T-helper 2 cell treated with Interferon-gamma antibody and Interleukin-4, amounts not matched to agents 5 μg/mL and 100 μg/mL, for 36 hours (primary cell): ENCODE results near the gene MRPS7.

ENCODE experiments used
- DNase-seq: peaks from one replicate; pipeline ENCODE4 v3.0.0; 2021; ENCODE audit warnings: low spot score
- H3K27ac Mint-ChIP-seq: one replicate; pipeline ENCODE4 v1.8.0; 2021; ENCODE audit warnings: mild to moderate bottlenecking, mixed read lengths
- H3K27me3 Mint-ChIP-seq: one replicate; pipeline ENCODE4 v1.8.0; 2021; ENCODE audit warnings: low read depth, mixed read lengths
- H3K36me3 Mint-ChIP-seq: one replicate; pipeline ENCODE4 v1.8.0; 2021; ENCODE audit warnings: low read depth, mixed read lengths
- H3K4me1 Mint-ChIP-seq: one replicate; pipeline ENCODE4 v1.8.0; 2021; ENCODE audit warnings: low read depth, mixed read lengths
- H3K4me3 Mint-ChIP-seq: one replicate; pipeline ENCODE4 v1.8.0; 2022; ENCODE audit warnings: mild to moderate bottlenecking, moderate library complexity, mixed read lengths
- H3K9me3 Mint-ChIP-seq: one replicate; pipeline ENCODE4 v1.8.0; 2021; ENCODE audit warnings: mixed read lengths

Gene MRPS7

GRCh38 chr17:75261336-75262111 lies at the start of gene MRPS7, which contains the start of gene GGA3:
Gene MRPS7 (plus strand): TSS chr17:75261879. CDS start chr17:75261901, 22 bp downstream.
Gene GGA3 (minus strand): TSS chr17:75261606. CDS start chr17:75261587, 19 bp downstream.
- H3K4me3 Mint-ChIP-seq, result peak within 1 kb of the TSS; percentile 98
- no peaks in the 10 kb centered on the region for H3K9me3 Mint-ChIP-seq
- H3K4me1 Mint-ChIP-seq, result peaks cover 40% of the 10 kb centered on the region
- peak within 1 kb of the TSS; percentile 99 for H3K27ac Mint-ChIP-seq
- H3K27me3 Mint-ChIP-seq, result no peaks in the 10 kb centered on the region
- peaks cover 26% of the 10 kb centered on the region for H3K36me3 Mint-ChIP-seq
- DNase-seq, result peak; percentile 93

- Mint-ChIP-seq H3K27ac (no peak overlapping the region), H3K4me1 (no peaks in the 10 kb centered on the region), H3K27me3 (no peaks in the 10 kb centered on the region), H3K9me3 (no peaks in the 10 kb centered on the region), H3K36me3 (peaks cover 48% of the 10 kb centered on the region), H3K4me3 (no peak overlapping the region)
- no peak for DNase-seq
Measured at GRCh38 chr17:75218131-75218530, 43.5 kb upstream of the MRPS7 start.

- no peak for DNase-seq
- peaks cover 44% of the 10 kb centered on the region for H3K36me3 Mint-ChIP-seq
- H3K4me3 Mint-ChIP-seq, result no peak overlapping the region
- no peaks in the 10 kb centered on the region for H3K4me1 Mint-ChIP-seq
- H3K27me3 Mint-ChIP-seq, result no peaks in the 10 kb centered on the region
- H3K27ac Mint-ChIP-seq, result no peak overlapping the region
- H3K9me3 Mint-ChIP-seq, result no peaks in the 10 kb centered on the region
Measured at GRCh38 chr17:75219815-75220214, 41.9 kb upstream of the MRPS7 start.

GRCh38 chr17:75225016-75225415 lies 36.7 kb upstream of the MRPS7 start:
- Mint-ChIP-seq H3K4me3 (no peak overlapping the region), H3K27ac (no peak overlapping the region), H3K36me3 (peaks cover 47% of the 10 kb centered on the region), H3K9me3 (no peaks in the 10 kb centered on the region), H3K27me3 (no peaks in the 10 kb centered on the region), H3K4me1 (no peaks in the 10 kb centered on the region)
- DNase-seq, result no peak

GRCh38 chr17:75227729-75228128 lies 34.0 kb upstream of the MRPS7 start:
- Mint-ChIP-seq H3K4me3 (no peak overlapping the region), H3K36me3 (peaks cover 61% of the 10 kb centered on the region), H3K4me1 (no peaks in the 10 kb centered on the region), H3K9me3 (no peaks in the 10 kb centered on the region), H3K27ac (no peak overlapping the region), H3K27me3 (no peaks in the 10 kb centered on the region)
- no peak for DNase-seq

GRCh38 chr17:75228305-75228704 lies 33.4 kb upstream of the MRPS7 start:
- H3K36me3 Mint-ChIP-seq, result peaks cover 63% of the 10 kb centered on the region
- no peak overlapping the region for H3K27ac Mint-ChIP-seq
- DNase-seq, result no peak
- no peak overlapping the region for H3K4me3 Mint-ChIP-seq
- H3K9me3 Mint-ChIP-seq, result no peaks in the 10 kb centered on the region
- H3K4me1 Mint-ChIP-seq, result no peaks in the 10 kb centered on the region
- no peaks in the 10 kb centered on the region for H3K27me3 Mint-ChIP-seq

GRCh38 chr17:75228847-75229246 lies 32.8 kb upstream of the MRPS7 start:
- H3K9me3 Mint-ChIP-seq, result no peaks in the 10 kb centered on the region
- no peak overlapping the region for H3K27ac Mint-ChIP-seq
- no peaks in the 10 kb centered on the region for H3K27me3 Mint-ChIP-seq
- no peaks in the 10 kb centered on the region for H3K4me1 Mint-ChIP-seq
- peaks cover 61% of the 10 kb centered on the region for H3K36me3 Mint-ChIP-seq
- H3K4me3 Mint-ChIP-seq, result no peak overlapping the region
- no peak for DNase-seq

GRCh38 chr17:75231071-75231470 lies 30.6 kb upstream of the MRPS7 start:
- Mint-ChIP-seq H3K9me3 (no peaks in the 10 kb centered on the region), H3K4me3 (no peak overlapping the region), H3K27ac (no peak overlapping the region), H3K36me3 (peaks cover 64% of the 10 kb centered on the region), H3K4me1 (no peaks in the 10 kb centered on the region), H3K27me3 (no peaks in the 10 kb centered on the region)
- no peak for DNase-seq

GRCh38 chr17:75231741-75232464 lies 29.8 kb upstream of the MRPS7 start:
- Mint-ChIP-seq H3K9me3 (no peaks in the 10 kb centered on the region), H3K27ac (no peak overlapping the region), H3K4me3 (no peak overlapping the region), H3K27me3 (no peaks in the 10 kb centered on the region), H3K4me1 (no peaks in the 10 kb centered on the region), H3K36me3 (peaks cover 61% of the 10 kb centered on the region)
- DNase-seq, result no peak

GRCh38 chr17:75232786-75233185 lies 28.9 kb upstream of the MRPS7 start:
- no peaks in the 10 kb centered on the region for H3K27me3 Mint-ChIP-seq
- no peak for DNase-seq
- H3K4me3 Mint-ChIP-seq, result no peak overlapping the region
- no peaks in the 10 kb centered on the region for H3K4me1 Mint-ChIP-seq
- H3K27ac Mint-ChIP-seq, result no peak overlapping the region
- H3K9me3 Mint-ChIP-seq, result no peaks in the 10 kb centered on the region
- H3K36me3 Mint-ChIP-seq, result peaks cover 66% of the 10 kb centered on the region

GRCh38 chr17:75237100-75238014 lies 24.3 kb upstream of the MRPS7 start:
- Mint-ChIP-seq H3K27ac (no peak overlapping the region), H3K9me3 (no peaks in the 10 kb centered on the region), H3K27me3 (no peaks in the 10 kb centered on the region), H3K4me1 (peaks cover 3% of the 10 kb centered on the region), H3K4me3 (no peak overlapping the region), H3K36me3 (peaks cover 62% of the 10 kb centered on the region)
- no peak for DNase-seq

GRCh38 chr17:75238020-75238580 lies 23.6 kb upstream of the MRPS7 start:
- Mint-ChIP-seq H3K27me3 (no peaks in the 10 kb centered on the region), H3K36me3 (peaks cover 58% of the 10 kb centered on the region), H3K9me3 (no peaks in the 10 kb centered on the region), H3K4me1 (peaks cover 3% of the 10 kb centered on the region), H3K4me3 (no peak overlapping the region), H3K27ac (no peak overlapping the region)
- no peak for DNase-seq

- Mint-ChIP-seq H3K27me3 (no peaks in the 10 kb centered on the region), H3K4me1 (peaks cover 7% of the 10 kb centered on the region), H3K4me3 (no peak overlapping the region), H3K36me3 (peaks cover 63% of the 10 kb centered on the region), H3K27ac (peak overlapping the region; percentile 80), H3K9me3 (no peaks in the 10 kb centered on the region)
- DNase-seq, result peak; percentile 48
Measured at GRCh38 chr17:75238684-75239191, 22.9 kb upstream of the MRPS7 start.
